Amniotic stem cell (primary cell): Measurements from ENCODE around the gene FGFBP1.

Experiments used
- DNase-seq: peaks from one replicate; lab custom pipeline; 2025; lab: John Stamatoyannopoulos, UW

The FGFBP1 gene

GRCh38 chr4:15912961-15913630 lies 25.4 kb downstream of the FGFBP1 start:
- no peak for DNase-seq

GRCh38 chr4:15912236-15912635 lies 26.3 kb downstream of the FGFBP1 start:
- no peak for DNase-seq

GRCh38 chr4:15910155-15910940 lies 28.2 kb downstream of the FGFBP1 start:
- no peak for DNase-seq

GRCh38 chr4:15907430-15907829 lies 31.1 kb downstream of the FGFBP1 start:
- DNase-seq = no peak

GRCh38 chr4:15906020-15906443 lies 32.5 kb downstream of the FGFBP1 start:
- no peak for DNase-seq

- DNase-seq = no peak
Observed at GRCh38 chr4:15902746-15903145, 35.8 kb downstream of the FGFBP1 start.

GRCh38 chr4:15901998-15902397 lies 36.5 kb downstream of the FGFBP1 start:
- DNase-seq = no peak

GRCh38 chr4:15901007-15901406 lies 37.5 kb downstream of the FGFBP1 start:
- no peak for DNase-seq

GRCh38 chr4:15899511-15899910 lies 39.0 kb downstream of the FGFBP1 start:
- no peak for DNase-seq

- DNase-seq = no peak
Observed at GRCh38 chr4:15898902-15899301, 39.6 kb downstream of the FGFBP1 start.

GRCh38 chr4:15897577-15897976 lies 41.0 kb downstream of the FGFBP1 start:
- DNase-seq = no peak

- DNase-seq = no peak
Observed at GRCh38 chr4:15894921-15895916, 43.3 kb downstream of the FGFBP1 start.

- DNase-seq = no peak
Observed at GRCh38 chr4:15894393-15894792, 44.1 kb downstream of the FGFBP1 start.

GRCh38 chr4:15893962-15894361 lies 44.6 kb downstream of the FGFBP1 start:
- DNase-seq = peak; percentile 72

- no peak for DNase-seq
Observed at GRCh38 chr4:15891312-15891711, 47.2 kb downstream of the FGFBP1 start.

GRCh38 chr4:15890246-15890829 lies 48.2 kb downstream of the FGFBP1 start:
- no peak for DNase-seq

- DNase-seq = no peak
Observed at GRCh38 chr4:15888515-15888914, 50.0 kb downstream of the FGFBP1 start.
